ENCODE measurements around the gene LRP5. TPM values are rescaled to one million over a fixed set of nuclear protein-coding genes. Genes with fewer than 3 reads are reported as not detected.

The LRP5 gene
- total RNA-seq, 3 donors from 2014 or later, result 23.6 to 48.8 (median 24.5) TPM

DNA sequence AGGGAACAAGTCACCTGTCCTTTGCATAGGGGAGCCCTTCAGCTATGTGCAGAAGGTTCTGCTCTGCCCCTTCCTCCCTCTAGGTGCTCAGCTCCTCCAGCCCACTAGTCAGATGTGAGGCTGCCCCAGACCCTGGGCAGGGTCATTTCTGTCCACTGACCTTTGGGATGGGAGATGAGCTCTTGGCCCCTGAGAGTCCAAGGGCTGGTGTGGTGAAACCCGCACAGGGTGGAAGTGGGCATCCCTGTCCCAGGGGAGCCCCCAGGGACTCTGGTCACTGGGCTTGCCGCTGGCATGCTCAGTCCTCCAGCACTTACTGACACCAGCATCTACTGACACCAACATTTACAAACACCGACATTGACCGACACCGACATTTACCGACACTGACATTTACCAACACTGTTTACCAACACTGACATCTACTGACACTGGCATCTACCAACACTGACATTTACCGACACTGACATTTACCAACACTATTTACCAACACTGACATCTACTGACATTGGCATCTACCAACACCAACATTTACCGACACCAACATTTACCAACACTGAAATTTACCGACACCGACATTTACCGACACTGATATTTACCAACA lies 76.3 kb downstream of the LRP5 start:
- DNase-seq (ENCODE audit: low spot score in 2 of 2), result no peak
- no peaks in the 10 kb centered on the region for H3K27me3 ChIP-seq
- no peak overlapping the region for H3K27ac ChIP-seq
- no peaks in the 10 kb centered on the region for H3K4me1 ChIP-seq
- no peak overlapping the region for H3K4me3 ChIP-seq
- no peaks in the 10 kb centered on the region for H3K36me3 ChIP-seq
- intact Hi-C loops (cut with DNase I; ENCODE audit: low total_unique reads), result no loop called here
- no peaks in the 10 kb centered on the region for H3K9me3 ChIP-seq
- no peak for TF ChIP-seq CTCF (IDR thresholded peaks at IDR 0.05)
- no peak for TF ChIP-seq POLR2A (IDR thresholded peaks at IDR 0.05)
- no peak for TF ChIP-seq POLR2AphosphoS5 (IDR thresholded peaks at IDR 0.05)

- Histone ChIP-seq H3K27me3 (no peaks in the 10 kb centered on the region), H3K9me3 (no peaks in the 10 kb centered on the region), H3K4me1 (no peaks in the 10 kb centered on the region), H3K36me3 (no peaks in the 10 kb centered on the region), H3K4me3 (no peak overlapping the region), H3K27ac (no peak overlapping the region)
- TF ChIP-seq CTCF (IDR thresholded peaks at IDR 0.05) (no peak), POLR2A (IDR thresholded peaks at IDR 0.05) (no peak), POLR2AphosphoS5 (IDR thresholded peaks at IDR 0.05) (no peak)
- intact Hi-C loops (cut with DNase I; ENCODE audit: low total_unique reads), result no loop called here
- DNase-seq (ENCODE audit: low spot score in 2 of 2), result no peak
Measured at GRCh38 chr11:68390315-68390714, 77.9 kb downstream of the LRP5 start.

GRCh38 chr11:68392822-68393221 lies 80.4 kb downstream of the LRP5 start:
- no peaks in the 10 kb centered on the region for H3K4me1 ChIP-seq
- H3K4me3 ChIP-seq, result no peak overlapping the region
- DNase-seq (ENCODE audit: low spot score in 2 of 2), result no peak
- intact Hi-C loops (cut with DNase I; ENCODE audit: low total_unique reads), result no loop called here
- no peak for TF ChIP-seq POLR2A (IDR thresholded peaks at IDR 0.05)
- no peaks in the 10 kb centered on the region for H3K36me3 ChIP-seq
- no peaks in the 10 kb centered on the region for H3K27me3 ChIP-seq
- no peaks in the 10 kb centered on the region for H3K9me3 ChIP-seq
- no peak overlapping the region for H3K27ac ChIP-seq

GRCh38 chr11:68396516-68396915 lies 84.1 kb downstream of the LRP5 start:
- peaks cover 7% of the 10 kb centered on the region in 2 donors for H3K4me1 ChIP-seq

GRCh38 chr11:68397256-68397655 lies 84.9 kb downstream of the LRP5 start:
- Histone ChIP-seq H3K4me1 (peaks cover 7% of the 10 kb centered on the region in 2 donors), H3K27ac (peak overlapping the region in 1 of 2 donors; percentile 7), H3K36me3 (no peaks in the 10 kb centered on the region), H3K4me3 (no peak overlapping the region), H3K9me3 (no peaks in the 10 kb centered on the region), H3K27me3 (no peaks in the 10 kb centered on the region)
- no peak for TF ChIP-seq POLR2AphosphoS5 (IDR thresholded peaks at IDR 0.05)
- no peak for TF ChIP-seq POLR2A (IDR thresholded peaks at IDR 0.05)
- no peak for TF ChIP-seq CTCF (IDR thresholded peaks at IDR 0.05)
- intact Hi-C loops (cut with DNase I; ENCODE audit: low total_unique reads), result no loop called here
- DNase-seq (ENCODE audit: low spot score in 2 of 2), result no peak

More at GRCh38 chr11:68396516-68396915, 84.1 kb downstream of the LRP5 start:
- Histone ChIP-seq H3K9me3 (no peaks in the 10 kb centered on the region), H3K27ac (peak overlapping the region in 1 of 2 donors; percentile 7), H3K27me3 (no peaks in the 10 kb centered on the region), H3K4me3 (no peak overlapping the region), H3K36me3 (no peaks in the 10 kb centered on the region)
- no peak for DNase-seq (ENCODE audit: low spot score in 2 of 2)
- intact Hi-C loops (cut with DNase I; ENCODE audit: low total_unique reads), result no loop called here
- no peak for TF ChIP-seq POLR2AphosphoS5 (IDR thresholded peaks at IDR 0.05)

DNA sequence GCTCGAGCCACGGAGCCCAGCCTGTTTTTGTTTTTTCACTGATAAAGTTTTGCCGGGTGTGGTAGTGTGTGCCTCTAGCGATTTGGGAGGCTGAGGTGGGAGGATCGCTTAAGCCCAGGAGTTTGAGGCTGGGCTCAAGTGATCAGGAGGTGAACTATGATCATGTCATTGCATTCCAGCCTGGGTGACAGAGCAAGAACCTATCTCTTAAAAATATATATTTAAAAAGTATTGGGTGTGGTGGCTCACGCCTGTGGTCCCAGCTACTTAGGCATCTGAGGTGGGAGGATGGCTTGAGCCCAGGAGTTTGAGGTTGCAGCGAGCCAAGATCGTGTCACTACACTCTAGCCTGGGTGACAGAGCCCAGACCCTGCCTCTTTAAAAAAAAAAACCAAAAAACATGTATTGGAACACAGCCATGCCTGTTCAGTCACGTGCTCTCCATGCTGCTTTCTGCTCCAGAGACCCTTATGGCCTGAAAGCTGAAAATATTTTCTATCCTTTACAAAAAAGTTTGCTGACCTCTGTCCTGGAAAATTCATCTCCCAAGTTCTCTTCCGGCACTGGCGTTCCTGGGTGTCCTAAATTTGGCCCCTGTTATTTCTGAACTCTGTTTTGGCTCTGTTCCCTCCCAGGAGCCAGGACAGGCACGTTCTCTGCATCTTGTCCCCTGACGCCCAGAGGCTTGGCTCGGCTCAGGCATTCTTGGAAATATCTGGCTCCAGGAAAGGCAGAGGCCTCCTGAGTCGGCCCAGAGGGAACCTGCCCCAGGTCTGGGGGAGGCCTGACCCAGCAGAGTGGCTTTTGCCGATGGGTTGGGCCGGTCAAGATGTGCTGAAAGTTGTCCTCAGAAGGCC lies 86.8 kb downstream of the LRP5 start:
- H3K4me3 ChIP-seq, result no peak overlapping the region
- peak overlapping the region; percentile 57 to 82 for H3K27ac ChIP-seq
- H3K27me3 ChIP-seq, result no peaks in the 10 kb centered on the region
- H3K36me3 ChIP-seq, result no peaks in the 10 kb centered on the region
- no peak for TF ChIP-seq POLR2A (IDR thresholded peaks at IDR 0.05)
- TF ChIP-seq CTCF (IDR thresholded peaks at IDR 0.05), result no peak
- TF ChIP-seq POLR2AphosphoS5 (IDR thresholded peaks at IDR 0.05), result no peak
- peak in 1 of 2 donors; percentile 48 for DNase-seq (ENCODE audit: low spot score in 2 of 2)
- intact Hi-C loops (cut with DNase I; ENCODE audit: low total_unique reads), result no loop called here
- no peaks in the 10 kb centered on the region for H3K9me3 ChIP-seq
- peaks cover 7% of the 10 kb centered on the region in 2 donors for H3K4me1 ChIP-seq
